NCI-H510A (cell line): ENCODE results near the gene USHBP1.

Experiments
- DNase-seq: peaks from one replicate; lab custom pipeline; 2025; lab: John Stamatoyannopoulos, UW

USHBP1 gene

GRCh38 chr19:17210296-17210695 lies 54.2 kb downstream of the USHBP1 start:
- no peak for DNase-seq

- no peak for DNase-seq
These were observed 55.2 kb downstream of the USHBP1 start for GRCh38 chr19:17209126-17210036.

- no peak for DNase-seq
These were observed 57.6 kb downstream of the USHBP1 start for GRCh38 chr19:17206736-17207581.

GRCh38 chr19:17205237-17206140 lies 59.1 kb downstream of the USHBP1 start:
- no peak for DNase-seq

GRCh38 chr19:17202713-17203112 lies 61.8 kb downstream of the USHBP1 start:
- DNase-seq, result no peak

GRCh38 chr19:17202249-17202648 lies 62.3 kb downstream of the USHBP1 start:
- no peak for DNase-seq

GRCh38 chr19:17200408-17201079 lies 64.0 kb downstream of the USHBP1 start:
- DNase-seq, result no peak
